SHP77 treated with DMSO at 0.1 percent for 48 hours (cell line): ENCODE results near the gene EIF4G2.
"Not testable (repeated sequence)": the region's sequence is repeated elsewhere in the genome, so short reads cannot be mapped to it uniquely, and the experiment has no call there.

Experiments
- DNase-seq: peaks from one replicate; lab custom pipeline; 2025; lab: John Stamatoyannopoulos, UW

EIF4G2 gene

GRCh38 chr11:10808553-10809372 lies at the start of gene EIF4G2:
EIF4G2 (minus strand) TSS chr11:10808926.
- peak; percentile 75 for DNase-seq

- DNase-seq: peak; percentile 73
These were observed 49.1 kb upstream of the EIF4G2 start, which contains the start of gene ZBED5 for GRCh38 chr11:10857709-10858438. ZBED5 (minus strand) TSS chr11:10858053; CDS start chr11:10854945, 3,108 bp downstream.

GRCh38 chr11:10857459-10857708 lies 48.7 kb upstream of the EIF4G2 start:
- no peak for DNase-seq

GRCh38 chr11:10856689-10857458 lies 48.1 kb upstream of the EIF4G2 start:
- DNase-seq: no peak

DNA sequence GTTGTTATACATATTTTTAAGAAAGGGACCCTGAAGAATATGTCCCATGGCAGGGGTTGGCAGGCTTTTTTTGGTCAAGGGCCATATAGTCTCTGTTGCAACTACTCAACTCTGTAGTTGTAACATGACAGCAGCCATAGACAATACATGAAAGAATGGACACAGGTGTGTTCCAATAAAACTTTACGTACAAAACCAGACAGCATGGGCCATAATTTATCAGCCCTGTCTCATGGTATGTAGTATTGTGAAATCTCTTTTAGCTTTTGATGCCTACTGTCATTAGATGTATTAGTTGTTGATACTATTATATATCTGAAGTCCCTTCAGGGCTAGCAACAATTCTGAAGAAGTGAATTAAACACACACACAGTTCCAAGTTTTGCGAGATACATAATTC lies 46.6 kb upstream of the EIF4G2 start:
- no peak for DNase-seq

GRCh38 chr11:10847960-10848860 lies 39.5 kb upstream of the EIF4G2 start:
- no peak for DNase-seq

- no peak for DNase-seq
These were observed 37.9 kb upstream of the EIF4G2 start for GRCh38 chr11:10846660-10847059.

GRCh38 chr11:10845589-10845988 lies 36.9 kb upstream of the EIF4G2 start:
- no peak for DNase-seq

- DNase-seq: no peak
These were observed 36.1 kb upstream of the EIF4G2 start for GRCh38 chr11:10844796-10845195.

GRCh38 chr11:10844356-10844755 lies 35.6 kb upstream of the EIF4G2 start:
- DNase-seq: no peak

DNA sequence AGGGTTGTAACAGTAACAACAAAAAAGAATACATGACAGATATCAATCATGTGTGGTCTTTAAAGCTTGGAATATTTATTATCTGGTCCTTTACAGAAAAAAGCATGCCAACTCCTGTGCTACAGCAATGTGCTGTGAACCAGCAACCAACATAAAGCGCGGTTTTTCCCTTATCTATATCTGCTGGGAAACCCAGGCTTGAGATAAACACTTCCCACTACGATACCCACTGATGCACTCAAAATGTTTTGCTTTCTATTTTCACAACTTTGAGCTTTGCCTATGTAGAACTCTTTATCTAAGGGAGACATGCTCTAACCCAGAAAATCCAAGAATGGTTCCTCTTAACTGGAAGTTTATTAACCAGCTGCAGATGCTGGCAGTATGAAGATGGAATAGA lies 30.2 kb upstream of the EIF4G2 start:
- no peak for DNase-seq

- no peak for DNase-seq
These were observed 29.4 kb upstream of the EIF4G2 start for GRCh38 chr11:10838083-10838482.

GRCh38 chr11:10836884-10837283 lies 28.2 kb upstream of the EIF4G2 start:
- DNase-seq: not testable (repeated sequence)

GRCh38 chr11:10829139-10829538 lies 20.4 kb upstream of the EIF4G2 start:
- no peak for DNase-seq

DNA sequence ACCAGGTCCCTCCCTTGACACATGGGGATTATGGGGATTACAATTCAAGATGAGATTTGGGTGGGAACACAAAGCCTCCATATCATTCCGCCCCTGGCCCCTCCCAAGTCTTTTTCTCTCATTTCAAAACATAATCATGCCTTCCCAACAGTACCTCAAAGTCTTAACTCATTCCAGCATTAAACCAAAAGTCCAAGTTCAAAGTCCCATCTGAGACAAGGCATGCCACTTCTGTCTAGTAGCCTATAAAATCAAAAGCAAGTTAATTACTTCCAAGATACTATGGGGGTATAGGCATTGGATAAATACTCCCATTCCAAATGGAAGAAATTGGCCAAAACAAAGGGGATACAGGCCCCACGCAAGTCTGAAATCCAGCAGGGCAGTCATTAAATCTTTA lies 19.7 kb upstream of the EIF4G2 start:
- DNase-seq: no peak

GRCh38 chr11:10824888-10825287 lies 16.2 kb upstream of the EIF4G2 start:
- DNase-seq: no peak

DNA sequence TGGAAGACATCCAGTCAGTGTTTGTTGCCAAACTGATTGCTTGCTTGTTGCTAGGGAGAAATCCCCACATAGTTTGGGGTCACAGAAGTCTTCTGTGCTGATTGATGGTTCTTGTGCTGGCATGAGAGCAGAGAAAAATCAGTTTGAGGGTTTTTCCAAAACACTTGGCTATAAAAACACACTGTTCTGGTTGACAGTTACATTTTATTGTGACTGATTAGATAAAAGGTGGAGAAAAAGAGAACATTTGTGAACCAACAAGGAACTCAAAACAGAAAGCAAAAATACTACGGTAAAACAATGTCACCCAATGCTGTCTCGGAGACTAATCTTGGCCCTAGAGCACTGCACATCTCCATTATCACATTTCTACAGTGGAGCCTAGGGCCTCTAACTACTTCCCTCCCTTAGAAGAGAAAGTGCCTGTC lies 14.4 kb upstream of the EIF4G2 start:
- no peak for DNase-seq

- not testable (repeated sequence) for DNase-seq
These were observed 13.8 kb upstream of the EIF4G2 start for GRCh38 chr11:10822491-10822890.

- no peak for DNase-seq
These were observed 9.9 kb upstream of the EIF4G2 start for GRCh38 chr11:10818594-10818993.

DNA sequence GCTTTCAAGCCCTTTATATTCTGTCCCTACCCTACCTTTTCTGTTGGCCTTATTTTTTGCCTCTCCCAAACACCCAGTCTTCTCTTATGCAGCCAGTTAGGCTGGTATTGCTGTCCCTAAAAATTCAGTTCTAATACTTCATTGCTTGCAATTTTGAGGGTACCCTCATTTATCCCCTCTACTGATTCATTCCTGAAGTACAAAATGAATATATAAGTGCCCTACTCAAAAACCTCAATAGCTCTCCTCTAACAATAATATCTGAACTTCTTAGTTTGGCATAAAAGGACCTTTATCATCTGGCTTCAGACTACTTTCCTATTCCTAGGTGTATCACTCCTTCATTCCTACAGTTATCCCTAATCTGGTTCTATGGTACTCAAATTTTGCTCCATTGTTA lies 5.2 kb upstream of the EIF4G2 start:
- no peak for DNase-seq

DNA sequence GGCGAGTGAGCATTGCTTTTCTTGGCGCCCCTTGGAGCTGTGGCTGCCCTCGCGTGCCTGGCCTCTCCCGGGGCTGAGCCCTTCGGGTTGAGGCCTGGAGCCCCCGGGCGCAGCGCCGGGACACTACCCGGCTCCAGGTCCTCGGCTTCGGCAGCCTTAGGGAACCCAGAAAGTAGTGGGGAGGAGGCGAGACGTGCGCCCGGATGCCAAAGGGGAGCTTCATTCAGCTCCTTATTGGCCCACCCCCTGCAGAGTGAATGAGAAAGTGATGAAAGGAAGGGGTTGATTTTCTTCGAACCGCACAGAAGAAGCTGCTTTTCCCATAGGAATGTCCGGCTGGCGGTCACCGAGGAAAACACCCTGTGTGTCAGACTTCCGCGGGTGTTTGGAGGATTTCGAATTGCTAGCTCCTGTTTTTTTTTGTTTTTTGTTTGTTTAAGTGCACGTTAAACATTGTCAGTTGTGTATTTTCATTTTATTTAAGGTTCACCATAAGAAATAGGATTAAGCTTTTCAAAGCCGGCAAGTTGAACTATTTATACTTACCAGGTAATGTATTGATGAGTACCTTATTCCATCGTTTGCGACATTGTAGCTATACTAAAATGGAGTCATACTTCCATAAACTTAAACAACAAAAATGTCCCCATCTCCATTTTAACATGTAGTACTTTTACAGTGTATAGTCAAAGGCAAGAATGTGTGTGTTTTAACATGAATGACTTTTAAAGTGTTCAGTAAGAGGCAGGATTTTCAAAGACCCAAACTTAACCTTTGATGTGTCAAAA lies 841 bp upstream of the EIF4G2 start:
- DNase-seq: no peak
